Activated B cell treated with CpG ODN at 0.5 μM for 24 hours (primary cell): ENCODE data around the gene MBD5. TPM values are rescaled to one million over a fixed set of nuclear protein-coding genes. Genes with fewer than 3 reads are reported as not detected.

ENCODE experiments used
- ATAC-seq: fragments of 200-7000 bp; cut with Tn5 transposase; one replicate; pipeline ENCODE4 v1.10.0; 2021; ENCODE audit warnings: low read depth, mild to moderate bottlenecking, moderate library complexity
- CTCF ChIA-PET: fragments of 350-600 bp; sonication (Branson Sonifier 250); formaldehyde crosslinking; loops from one replicate; lab custom pipeline; 2021; ENCODE audit warnings: antibody characterized with exemption; lab: Charles Lee
- POLR2A ChIA-PET: fragments of 350-600 bp; sonication (Branson Sonifier 250); formaldehyde crosslinking; loops from one replicate; lab custom pipeline; 2021; ENCODE audit warnings: antibody characterized with exemption; lab: Charles Lee
- DNase-seq: peaks from one replicate; pipeline ENCODE4 v3.0.0; 2022
- H3K27ac Mint-ChIP-seq: one replicate; pipeline ENCODE4 v1.8.0; 2020; ENCODE audit warnings: mixed read lengths
- H3K27me3 Mint-ChIP-seq: one replicate; pipeline ENCODE4 v1.8.0; 2021; ENCODE audit warnings: mixed read lengths
- H3K36me3 Mint-ChIP-seq: one replicate; pipeline ENCODE4 v1.8.0; 2021; ENCODE audit warnings: low read depth, mixed read lengths
- H3K4me1 Mint-ChIP-seq: one replicate; pipeline ENCODE4 v1.8.0; 2021; ENCODE audit warnings: mixed read lengths
- H3K4me3 Mint-ChIP-seq: one replicate; pipeline ENCODE4 v1.8.0; 2020; ENCODE audit warnings: mild to moderate bottlenecking, mixed read lengths
- H3K9me3 Mint-ChIP-seq: one replicate; pipeline ENCODE4 v1.8.0; 2020; ENCODE audit warnings: mixed read lengths
- intact Hi-C: fragments of 100-400 bp; cut with micrococcal nuclease; formaldehyde crosslinking; loops from one replicate; pipeline ENCODE4 v1.15.1; 2024
- total RNA-seq: library from RNA; stranded (reverse); gene quantifications from 2 replicates; pipeline ENCODE4 v1.2.3, GENCODE V29; 2022
- TF ChIP-seq, protein P1 (sequence below): fragments of 200-600 bp; IDR thresholded peaks from one replicate; pipeline ENCODE4 v1.8.0; 2022; ENCODE audit warnings: antibody characterized with exemption, mild to moderate bottlenecking

The MBD5 gene
- total RNA-seq, 1 donor from 2014 or later, result 55.7 TPM

DNA sequence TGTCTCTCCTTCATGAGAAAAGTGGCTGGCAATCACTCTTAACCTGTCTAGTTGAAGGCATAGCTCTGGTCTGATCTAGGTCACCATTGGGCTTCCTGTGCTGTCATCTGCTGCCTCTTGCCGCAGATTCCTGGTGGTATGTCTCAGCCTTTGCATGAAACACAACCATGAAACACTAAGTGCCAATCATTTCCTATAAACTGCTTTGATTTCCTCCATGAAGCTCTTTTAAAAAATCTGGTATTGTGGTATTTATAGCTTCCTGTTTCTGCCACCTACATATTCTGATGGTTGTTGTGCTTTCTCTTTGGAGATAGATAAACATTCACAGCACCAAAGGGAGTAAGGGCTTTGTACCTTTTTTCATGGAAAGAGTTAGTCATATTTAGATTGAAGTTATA is 503.6 kb downstream of the MBD5 start:
- DNase-seq (no peak), ATAC-seq (no peak)
- Mint-ChIP-seq H3K27me3 (no peaks in the 10 kb centered on the region), H3K4me1 (peaks cover 4% of the 10 kb centered on the region), H3K9me3 (no peaks in the 10 kb centered on the region), H3K4me3 (no peak overlapping the region), H3K36me3 (no peaks in the 10 kb centered on the region), H3K27ac (no peak overlapping the region)
- ChIA-PET CTCF (interaction anchor here (0.9 kb wide), 1 partner anchor 15 kb away, joined by 3 read pairs; no protein-coding TSS in a partner anchor), POLR2A (no interaction called here)
- TF ChIP-seq, protein P1, sequence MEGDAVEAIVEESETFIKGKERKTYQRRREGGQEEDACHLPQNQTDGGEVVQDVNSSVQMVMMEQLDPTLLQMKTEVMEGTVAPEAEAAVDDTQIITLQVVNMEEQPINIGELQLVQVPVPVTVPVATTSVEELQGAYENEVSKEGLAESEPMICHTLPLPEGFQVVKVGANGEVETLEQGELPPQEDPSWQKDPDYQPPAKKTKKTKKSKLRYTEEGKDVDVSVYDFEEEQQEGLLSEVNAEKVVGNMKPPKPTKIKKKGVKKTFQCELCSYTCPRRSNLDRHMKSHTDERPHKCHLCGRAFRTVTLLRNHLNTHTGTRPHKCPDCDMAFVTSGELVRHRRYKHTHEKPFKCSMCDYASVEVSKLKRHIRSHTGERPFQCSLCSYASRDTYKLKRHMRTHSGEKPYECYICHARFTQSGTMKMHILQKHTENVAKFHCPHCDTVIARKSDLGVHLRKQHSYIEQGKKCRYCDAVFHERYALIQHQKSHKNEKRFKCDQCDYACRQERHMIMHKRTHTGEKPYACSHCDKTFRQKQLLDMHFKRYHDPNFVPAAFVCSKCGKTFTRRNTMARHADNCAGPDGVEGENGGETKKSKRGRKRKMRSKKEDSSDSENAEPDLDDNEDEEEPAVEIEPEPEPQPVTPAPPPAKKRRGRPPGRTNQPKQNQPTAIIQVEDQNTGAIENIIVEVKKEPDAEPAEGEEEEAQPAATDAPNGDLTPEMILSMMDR, result no peak
- intact Hi-C loops, result no loop called here

DNA sequence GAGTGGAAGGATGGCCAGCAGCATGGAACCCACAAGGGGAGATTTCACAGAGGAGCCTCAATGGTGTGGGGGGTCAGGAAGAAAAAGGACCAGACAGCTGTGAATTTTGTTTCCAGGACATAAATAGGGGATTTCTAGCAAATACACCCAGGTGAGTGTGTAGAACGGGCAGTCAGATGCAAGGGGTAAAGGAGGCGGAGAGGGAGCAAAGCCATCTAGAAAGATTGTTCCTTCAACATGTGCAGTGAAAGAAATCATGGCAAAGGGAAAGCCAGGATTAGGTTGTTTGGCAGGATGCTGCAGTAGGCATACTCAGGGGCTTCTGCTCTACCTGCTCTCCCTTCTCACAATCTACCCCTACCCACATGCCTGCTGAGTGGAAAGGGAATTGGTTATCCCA is 504.2 kb downstream of the MBD5 start:
- ChIA-PET POLR2A (no interaction called here), CTCF (interaction anchor here (0.9 kb wide), 1 partner anchor 16 kb away, joined by 3 read pairs; no protein-coding TSS in a partner anchor)
- no peak overlapping the region for H3K27ac Mint-ChIP-seq
- H3K4me3 Mint-ChIP-seq, result no peak overlapping the region
- DNase-seq, result no peak
- intact Hi-C loops, result no loop called here
- peaks cover 4% of the 10 kb centered on the region for H3K4me1 Mint-ChIP-seq
- ATAC-seq, result no peak
- no peaks in the 10 kb centered on the region for H3K9me3 Mint-ChIP-seq
- H3K36me3 Mint-ChIP-seq, result no peaks in the 10 kb centered on the region
- TF ChIP-seq, protein P1, result no peak
- no peaks in the 10 kb centered on the region for H3K27me3 Mint-ChIP-seq

DNA sequence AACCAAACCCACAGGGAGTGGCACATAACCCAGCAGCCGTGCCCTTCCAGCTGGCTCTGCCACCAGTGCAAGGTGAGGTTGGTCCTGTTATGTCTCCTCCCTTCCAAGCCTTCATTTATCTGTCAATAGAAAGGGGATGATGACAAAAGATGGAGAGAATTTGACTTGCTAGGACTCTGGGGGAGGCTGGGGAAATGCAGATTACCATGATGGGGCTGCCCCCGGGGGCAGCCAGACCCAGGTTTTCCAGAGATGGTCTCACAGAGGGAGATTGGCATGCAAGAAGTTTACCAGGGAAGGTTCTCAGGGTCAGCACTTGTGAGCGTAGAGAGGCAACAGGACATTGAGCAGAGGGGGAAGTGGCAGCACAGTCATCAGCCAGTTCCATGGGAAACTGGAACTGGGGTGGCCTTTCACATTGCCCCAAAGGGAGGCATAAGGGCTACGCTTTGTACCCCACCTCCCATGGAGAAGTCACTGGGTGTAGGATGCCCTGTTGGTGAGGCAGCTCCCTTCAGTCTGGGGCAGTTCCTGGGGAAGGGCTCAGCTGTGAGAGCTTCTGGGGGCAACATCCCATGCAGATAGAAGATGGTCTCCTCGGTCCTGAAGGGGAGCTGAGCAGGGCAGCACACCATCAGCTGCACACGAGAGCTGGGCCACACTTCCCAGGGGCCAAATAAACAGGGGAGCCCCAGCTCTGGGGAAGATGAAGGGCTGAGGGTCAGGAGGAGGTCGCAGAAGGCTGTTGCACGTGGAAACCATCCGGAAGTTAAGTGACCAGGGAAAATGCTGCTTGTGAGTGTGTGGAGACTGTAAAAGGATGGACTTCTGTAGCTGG is 505.8 kb downstream of the MBD5 start:
- H3K4me1 Mint-ChIP-seq, result peaks cover 4% of the 10 kb centered on the region
- POLR2A ChIA-PET, result no interaction called here

DNA sequence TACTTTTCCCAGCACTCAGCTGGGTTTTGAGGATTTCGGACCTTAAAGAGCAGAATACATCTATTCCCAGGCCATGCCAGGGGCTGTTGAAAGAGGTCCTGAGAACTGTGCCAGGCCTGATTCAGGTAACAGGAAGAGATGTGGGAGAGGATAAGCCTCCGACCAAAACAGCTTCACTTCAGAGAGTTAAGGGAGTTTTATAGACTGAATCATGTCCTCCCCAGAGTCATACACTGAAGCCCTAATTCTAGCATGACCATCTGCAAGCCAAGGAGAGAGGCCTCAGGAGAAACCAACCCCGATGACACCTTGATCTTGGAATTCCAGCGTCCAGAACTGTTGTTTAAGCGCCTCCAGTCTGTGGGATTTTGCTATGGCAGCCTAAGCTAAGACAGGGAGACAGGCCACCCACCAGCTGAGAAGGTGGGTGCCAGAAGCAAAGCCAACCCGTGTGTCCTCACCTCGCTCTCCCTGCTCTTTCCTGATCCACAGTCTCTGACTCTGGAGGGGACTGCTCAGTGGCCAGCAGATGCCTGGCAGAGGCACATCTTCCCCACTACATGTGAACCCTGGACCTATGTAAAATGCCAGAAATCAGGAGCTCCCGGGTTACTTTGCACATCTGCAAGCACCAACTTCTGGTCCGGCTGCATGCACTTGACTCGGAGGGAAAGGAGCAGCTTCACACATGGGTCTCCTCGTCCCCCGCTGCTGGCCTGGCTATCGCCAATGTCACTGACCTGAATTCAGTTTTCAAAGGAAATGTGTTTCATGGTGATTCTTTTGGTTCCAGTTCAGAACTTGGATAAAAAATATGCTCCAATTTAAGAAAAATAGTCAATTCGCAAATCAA is 506.8 kb downstream of the MBD5 start:
- intact Hi-C loops, result no loop called here
- no peak for DNase-seq
- Mint-ChIP-seq H3K27me3 (no peaks in the 10 kb centered on the region), H3K36me3 (no peaks in the 10 kb centered on the region), H3K9me3 (no peaks in the 10 kb centered on the region), H3K4me1 (peaks cover 4% of the 10 kb centered on the region), H3K27ac (no peak overlapping the region), H3K4me3 (no peak overlapping the region)
- ChIA-PET CTCF (interaction anchor here (0.8 to 1.0 kb wide), 2 partner anchors 19 to 588 kb away, joined by 3 read pairs; no protein-coding TSS in a partner anchor), POLR2A (no interaction called here)
- ATAC-seq, result no peak
- TF ChIP-seq, protein P1, result no peak

More for the DNA sequence above, 505.8 kb downstream of the MBD5 start:
- no peak overlapping the region for H3K4me3 Mint-ChIP-seq
- intact Hi-C loops, result no loop called here
- TF ChIP-seq, protein P1, result no peak
- CTCF ChIA-PET, result interaction anchor here (0.8 to 1.0 kb wide), 2 partner anchors 18 to 587 kb away, joined by 3 read pairs; no protein-coding TSS in a partner anchor
- no peak overlapping the region for H3K27ac Mint-ChIP-seq
- H3K27me3 Mint-ChIP-seq, result no peaks in the 10 kb centered on the region
- no peaks in the 10 kb centered on the region for H3K36me3 Mint-ChIP-seq
- DNase-seq (no peak), ATAC-seq (no peak)
- H3K9me3 Mint-ChIP-seq, result no peaks in the 10 kb centered on the region
